Gastroesophageal sphincter (tissue), 4 donors: ENCODE results near the gene RBM12. TPM values are rescaled to one million over a fixed set of nuclear protein-coding genes. Genes with fewer than 3 reads are reported as not detected.

Experiments used
- ATAC-seq: fragments of 150-250 bp; one replicate; pipeline ENCODE4 v1.9.1; 2016; ENCODE audit warnings: mild to moderate bottlenecking, moderate library complexity
- H3K27ac ChIP-seq, 4 donors: fragments of 200-600 bp; sonication (generic) in 3 of 4; 1 replicate in 3 of 4; 2 replicates in 1 of 4; pipeline ENCODE4 v1.5.1; 2016 to 2019
- H3K27me3 ChIP-seq: fragments of 200-600 bp; sonication (generic); one replicate; pipeline ENCODE4 v1.5.1; 2019
- H3K36me3 ChIP-seq, 2 donors: fragments of 200-600 bp; sonication (generic); one replicate each; pipeline ENCODE4 v1.5.1; 2019; ENCODE audit warnings: control low read depth in 1 of 2
- H3K4me1 ChIP-seq, 3 donors: fragments of 200-600 bp; sonication (generic); 1 replicate in 2 of 3; 2 replicates in 1 of 3; pipeline ENCODE4 v1.5.1; 2016 to 2019; ENCODE audit warnings: control low read depth in 2 of 3
- H3K4me3 ChIP-seq, 2 donors: fragments of 200-600 bp; sonication (generic); one replicate each; pipeline ENCODE4 v1.5.1; 2019; ENCODE audit warnings: mild to moderate bottlenecking in 1 of 2, moderate library complexity in 1 of 2
- H3K9me3 ChIP-seq, 3 donors: fragments of 200-600 bp; sonication (generic); one replicate each; pipeline ENCODE4 v1.5.1; 2017 to 2019; ENCODE audit warnings: control low read depth in 2 of 3
- CTCF ChIP-seq, 4 experiments: fragments of 200-600 bp in 2 of 4; fragments of 450-650 bp in 2 of 4; sonication (generic) in 1 of 4; IDR thresholded peaks; one replicate each; pipeline ENCODE4 v1.5.1; 2017 to 2019; ENCODE audit warnings: antibody characterized with exemption in 4 of 4, mild to moderate bottlenecking in 2 of 4, moderate library complexity in 2 of 4
- EP300 ChIP-seq: sonication (generic); formaldehyde crosslinking; IDR thresholded peaks from one replicate; pipeline ENCODE4 v1.6.1; 2017; ENCODE audit warnings: antibody characterized with exemption, mild to moderate bottlenecking
- POLR2A ChIP-seq, 2 donors: fragments of 450-650 bp; IDR thresholded peaks; one replicate each; pipeline ENCODE4 v1.6.1; 2017; ENCODE audit warnings: antibody characterized with exemption in 2 of 2, mild to moderate bottlenecking in 2 of 2, moderate library complexity in 1 of 2
- POLR2AphosphoS5 ChIP-seq: sonication (generic); formaldehyde crosslinking; IDR thresholded peaks from one replicate; pipeline ENCODE4 v1.6.1; 2017; ENCODE audit warnings: antibody characterized with exemption
- WGBS, 2 donors: methylation state at CpG; one replicate each; pipeline ENCODE4 v1.1.5; 2018; ENCODE audit warnings: low coverage in 1 of 2; 5-methylcytosine and 5-hydroxymethylcytosine counted together
- total RNA-seq, 4 donors: library from RNA; depleted of rRNA; stranded (reverse); fragments of >200 nt; gene quantifications; one replicate each; pipeline ENCODE4 v1.1.0, GENCODE V29; 2016

Gene RBM12
- total RNA-seq, 4 donors from 2014 or later = 18.9 to 36.3 (median 29.5) TPM

- Histone ChIP-seq H3K27ac (no peak overlapping the region), H3K36me3 (peaks cover 0 to 90% of the 10 kb centered on the region in 2 donors), H3K4me3 (no peak overlapping the region), H3K9me3 (no peaks in the 10 kb centered on the region), H3K27me3 (no peaks in the 10 kb centered on the region), H3K4me1 (no peaks in the 10 kb centered on the region)
- WGBS, 2 donors = 63 to 66% methylated on average over 3 to 4 of the region's 4 CpGs
- no peak for TF ChIP-seq POLR2A (IDR thresholded peaks at IDR 0.05)
- ATAC-seq = no peak
Measured at GRCh38 chr20:35680452-35681183, 15.9 kb upstream of the RBM12 start.

GRCh38 chr20:35674921-35675320, 10.2 kb upstream of the RBM12 start:
- Histone ChIP-seq H3K9me3 (no peaks in the 10 kb centered on the region), H3K27ac (no peak overlapping the region), H3K4me1 (no peaks in the 10 kb centered on the region), H3K36me3 (peaks cover 0 to 98% of the 10 kb centered on the region in 2 donors), H3K4me3 (no peak overlapping the region), H3K27me3 (no peaks in the 10 kb centered on the region)
- TF ChIP-seq POLR2A (IDR thresholded peaks at IDR 0.05) = no peak
- no peak for TF ChIP-seq EP300
- TF ChIP-seq POLR2AphosphoS5 = no peak
- no peak for TF ChIP-seq CTCF (IDR thresholded peaks at IDR 0.05)
- WGBS, 2 donors = 100% methylated on average over 5 of the region's 8 CpGs; no CpG with 5 or more reads in 1 of the 2 donors
- no peak for ATAC-seq

- Histone ChIP-seq H3K4me1 (no peaks in the 10 kb centered on the region), H3K27ac (no peak overlapping the region), H3K4me3 (no peak overlapping the region), H3K36me3 (peaks cover 0 to 98% of the 10 kb centered on the region in 2 donors), H3K9me3 (no peaks in the 10 kb centered on the region), H3K27me3 (no peaks in the 10 kb centered on the region)
- ATAC-seq = no peak
- WGBS, 2 donors = 90 to 100% methylated on average over 1 to 2 of the region's 4 CpGs
- no peak for TF ChIP-seq POLR2A (IDR thresholded peaks at IDR 0.05)
Measured at GRCh38 chr20:35673884-35674283, 9.2 kb upstream of the RBM12 start.

GRCh38 chr20:35669681-35670080, 5.0 kb upstream of the RBM12 start:
- 80 to 100% methylated on average over 1 of the region's 1 CpG for WGBS, 2 donors
- peaks cover 0 to 71% of the 10 kb centered on the region in 2 donors for H3K36me3 ChIP-seq
- H3K27ac ChIP-seq = no peak overlapping the region
- no peak for ATAC-seq
- no peaks in the 10 kb centered on the region for H3K9me3 ChIP-seq
- TF ChIP-seq EP300 (no peak), POLR2AphosphoS5 (no peak), CTCF (IDR thresholded peaks at IDR 0.05) (no peak), POLR2A (IDR thresholded peaks at IDR 0.05) (no peak)
- no peaks in the 10 kb centered on the region for H3K27me3 ChIP-seq
- no peak overlapping the region for H3K4me3 ChIP-seq
- H3K4me1 ChIP-seq = no peaks in the 10 kb centered on the region

GRCh38 chr20:35669221-35669620, 4.5 kb upstream of the RBM12 start:
- Histone ChIP-seq H3K27ac (no peak overlapping the region), H3K4me1 (no peaks in the 10 kb centered on the region), H3K9me3 (no peaks in the 10 kb centered on the region), H3K27me3 (no peaks in the 10 kb centered on the region), H3K4me3 (no peak overlapping the region), H3K36me3 (peaks cover 0 to 66% of the 10 kb centered on the region in 2 donors)
- ATAC-seq = no peak
- 92 to 100% methylated on average over 2 to 5 of the region's 5 CpGs for WGBS, 2 donors
- no peak for TF ChIP-seq CTCF (IDR thresholded peaks at IDR 0.05)
- no peak for TF ChIP-seq POLR2AphosphoS5
- no peak for TF ChIP-seq POLR2A (IDR thresholded peaks at IDR 0.05)
- TF ChIP-seq EP300 = no peak

GRCh38 chr20:35665949-35666288, 1.2 kb upstream of the RBM12 start:
- WGBS, 2 donors = 97% methylated on average over 5 of the region's 17 CpGs; no CpG with 5 or more reads in 1 of the 2 donors
- Histone ChIP-seq H3K9me3 (no peaks in the 10 kb centered on the region), H3K27ac (peak overlapping the region in 1 of 4 donors; percentile 100), H3K4me3 (no peak overlapping the region), H3K27me3 (no peaks in the 10 kb centered on the region), H3K36me3 (peaks cover 0 to 33% of the 10 kb centered on the region in 2 donors), H3K4me1 (peaks cover 0 to 29% (median 12%) of the 10 kb centered on the region in 3 donors)
- TF ChIP-seq CTCF (IDR thresholded peaks at IDR 0.05) = no peak
- TF ChIP-seq EP300 = no peak
- no peak for TF ChIP-seq POLR2AphosphoS5
- no peak for TF ChIP-seq POLR2A (IDR thresholded peaks at IDR 0.05)
- no peak for ATAC-seq
